K562 (cell line): Measurements from ENCODE around the gene PRM1. TPM values are rescaled to one million over a fixed set of nuclear protein-coding genes. Genes with fewer than 3 reads are reported as not detected.

Source experiments
- ATAC-seq: fragments of 200-7000 bp; cut with Tn5 transposase; 3 replicates; pipeline ENCODE4 v1.9.1; 2020; ENCODE audit warnings: moderate library complexity
- BruUV-seq: library from RNA; stranded (reverse); fragments of 400-500 nt; replicated peaks from 2 replicates; lab custom pipeline; 2021; lab: Mats Ljungman, UMichigan
- CTCF ChIA-PET: fragments of 300-600 bp; formaldehyde crosslinking; extraction: SDS; loops from one replicate; lab custom pipeline; 2021; ENCODE audit warnings: low intra/inter-chr PET ratio; lab: Yijun Ruan, JAX
- POLR2A ChIA-PET: fragments of 300-600, 350-650 bp; sonication (Branson Sonifier 250); formaldehyde crosslinking; extraction: SDS; loops from one replicate; lab custom pipeline; 2021; ENCODE audit warnings: antibody characterized with exemption, inconsistent platforms; lab: Yijun Ruan, JAX
- DNase-seq, 4 experiments: peaks; one replicate each; pipeline versions ENCODE4 v3.0.0 to v3.0.0-alpha.2; 2011 to 2018; ENCODE audit warnings: low spot score in 3 of 4, mixed read lengths in 3 of 4; ENCODE audit errors: extremely low read depth in 1 of 4
- FAIRE-seq: peaks from 2 replicates; lab custom pipeline; 2011; peaks lifted over from hg19 to GRCh38; lab: Jason Lieb, UNC
- H2AFZ ChIP-seq: 2 replicates; pipeline ENCODE4 v1.6.0; 2011; ENCODE audit warnings: low read depth, low read length, control low read depth, inconsistent platforms
- H3K27ac ChIP-seq: fragments of 200-600 bp; 3 replicates; pipeline ENCODE4 v1.8.0; 2011; ENCODE audit warnings: low read depth, mild to moderate bottlenecking, control low read depth, inconsistent platforms, low read length, moderate library complexity, mixed read lengths; ENCODE audit errors: extremely low read depth
- H3K27me3 ChIP-seq, 2 experiments: fragments of 300-600 bp in 1 of 2; 2 replicates in 1 of 2; 3 replicates in 1 of 2; pipeline versions ENCODE4 v1.6.0 to v1.8.0; 2011; ENCODE audit warnings: inconsistent platforms in 2 of 2, low read length in 2 of 2, mild to moderate bottlenecking in 1 of 2, mixed read lengths in 1 of 2, moderate library complexity in 1 of 2; ENCODE audit not compliant: control insufficient read depth in 2 of 2, insufficient read depth in 2 of 2
- H3K36me3 ChIP-seq: fragments of 300-600 bp; 3 replicates; pipeline ENCODE4 v1.8.0; 2011; ENCODE audit warnings: mild to moderate bottlenecking, low read length, inconsistent platforms; ENCODE audit not compliant: control insufficient read depth, insufficient read depth
- H3K4me1 ChIP-seq, 2 experiments: fragments of 200-600 bp in 1 of 2; replicated peaks in 1 of 2; 2 replicates in 1 of 2; 3 replicates in 1 of 2; pipeline versions ENCODE4 v1.5.1 to v1.8.0; 2011; ENCODE audit warnings: inconsistent platforms in 2 of 2, low read length in 2 of 2, mild to moderate bottlenecking in 1 of 2, mixed read lengths in 1 of 2, moderate library complexity in 1 of 2; ENCODE audit not compliant: control insufficient read depth in 2 of 2, insufficient read depth in 2 of 2
- H3K4me2 ChIP-seq: 2 replicates; pipeline ENCODE4 v1.6.1; 2011; ENCODE audit warnings: low read length, control low read depth, inconsistent platforms, mixed read lengths; ENCODE audit not compliant: insufficient read depth
- H3K4me3 ChIP-seq: fragments of 200-600 bp; sonication (generic), shearing (Covaris generic); 2 replicates; pipeline ENCODE4 v1.5.1; 2016; ENCODE audit warnings: control low read depth, inconsistent platforms
- H3K79me2 ChIP-seq: fragments of 200-600 bp; 3 replicates; pipeline ENCODE4 v1.8.0; 2011; ENCODE audit warnings: low read length, inconsistent platforms; ENCODE audit not compliant: control insufficient read depth, insufficient read depth
- H3K9ac ChIP-seq, 2 experiments: 2 replicates each; pipeline versions ENCODE4 v1.6.0 to v1.6.1; 2011; ENCODE audit warnings: low read depth in 2 of 2, low read length in 2 of 2, control low read depth in 1 of 2, inconsistent platforms in 1 of 2, mild to moderate bottlenecking in 1 of 2, mixed read lengths in 1 of 2; ENCODE audit not compliant: insufficient read depth in 1 of 2
- H3K9me1 ChIP-seq: one replicate; pipeline ENCODE4 v1.6.0; 2011; ENCODE audit warnings: inconsistent platforms, mild to moderate bottlenecking, low read length, moderate library complexity; ENCODE audit not compliant: control insufficient read depth, insufficient read depth
- H3K9me3 ChIP-seq: replicated peaks from 2 replicates; pipeline ENCODE4 v1.5.1; 2011; ENCODE audit warnings: low read depth, low read length, inconsistent platforms; ENCODE audit not compliant: control insufficient read depth, insufficient read depth
- H4K20me1 ChIP-seq: replicated peaks from 2 replicates; pipeline ENCODE4 v1.6.1; 2011; ENCODE audit warnings: low read length, inconsistent platforms, mixed read lengths; ENCODE audit not compliant: control insufficient read depth, insufficient read depth
- CREB3L1 ChIP-seq: fragments of 450-650 bp; IDR thresholded peaks from 2 replicates; pipeline ENCODE4 v1.6.1; 2014; ENCODE audit warnings: low read depth, mild to moderate bottlenecking, moderate library complexity, borderline replicate concordance
- MCM7 ChIP-seq, 2 experiments: fragments of 450-650 bp; IDR thresholded peaks; 2 replicates each; pipeline ENCODE4 v1.6.1; 2016 to 2018
- WGBS: fragments of 100-300 bp; shearing (Covaris generic); methylation state at CpG from one replicate; pipeline ENCODE4 v1.1.6; 2016; ENCODE audit warnings: low coverage, mixed read lengths; ENCODE audit not compliant: insufficient coverage; ENCODE audit errors: missing lambda C conversion rate; 5-methylcytosine and 5-hydroxymethylcytosine counted together
- in situ Hi-C: fragments of 300-500 bp; cut with MboI; formaldehyde crosslinking; loops from 4 replicates; pipeline ENCODE4 v1.15.0; 2018; ENCODE audit warnings: inconsistent platforms, mixed read lengths
- intact Hi-C: fragments of 100-400 bp; cut with micrococcal nuclease; formaldehyde crosslinking; loops from 2 replicates; pipeline ENCODE4 v1.14.2; 2022
- polyA plus RNA-seq, 8 experiments: library from polyadenylated mRNA; depleted of rRNA in 4 of 8; stranded (reverse) in 5 of 8; unstranded in 3 of 8; fragments of >200 nt; fragmentation: Nextera tagmentation in 2 of 8; fragmentation: Illumina TruSeq in 1 of 8; extraction: Ambion mirVana in 2 of 8; extraction: Trizol in 1 of 8; gene quantifications; 2 replicates each; pipeline versions ENCODE4 v1.2.1 to v1.2.3, GENCODE V29; 2011 to 2014; ENCODE audit warnings: inconsistent platforms in 1 of 8, missing spikeins in 1 of 8
- total RNA-seq, 7 experiments: library from RNA; depleted of rRNA in 6 of 7; stranded (reverse); fragments of >200 nt in 6 of 7; fragmentation: Illumina TruSeq in 2 of 7; extraction: Trizol in 2 of 7; gene quantifications; 2 replicates each; pipeline versions ENCODE4 v1.2.1 to v1.2.3, GENCODE V29; 2011 to 2021; ENCODE audit warnings: low replicate concordance in 1 of 7

Gene PRM1
- total and polyA plus RNA-seq, 9 of the 15 experiments (the other 6 are each of a cell fraction or from before 2014, with no cell fraction given): not detected

- no peak for DNase-seq
- H3K4me3 ChIP-seq: no peak overlapping the region
- no peaks in the 10 kb centered on the region for H3K9me1 ChIP-seq
- POLR2A ChIA-PET: interaction anchor here (0.6 to 1.2 kb wide), 2 partner anchors 168 to 213 kb away, joined by 3 to 4 read pairs; no protein-coding TSS in a partner anchor
- H3K27ac ChIP-seq: no peak overlapping the region
- ATAC-seq: no peak
- WGBS: 34% methylated on average over 21 of the region's 21 CpGs
- H3K9me3 ChIP-seq: no peaks in the 10 kb centered on the region
- H2AFZ ChIP-seq: no peak overlapping the region
- intact Hi-C loops: no loop called here
- no peaks in the 10 kb centered on the region for H4K20me1 ChIP-seq
- peaks cover 0 to 6% of the 10 kb centered on the region in 2 experiments; a peak in 2 of 5 replicates for H3K27me3 ChIP-seq
- H3K36me3 ChIP-seq: no peaks in the 10 kb centered on the region
- TF ChIP-seq CREB3L1: no peak
- TF ChIP-seq MCM7 (IDR thresholded peaks at IDR 0.05): no peak
- TF ChIP-seq, all 486 proteins: peak for 0
- no peak overlapping the region; a peak in 1 of 4 replicates for H3K9ac ChIP-seq
- FAIRE-seq: no peak
- CTCF ChIA-PET: interaction anchor here (0.8 kb wide), 1 partner anchor 760 kb away, joined by 3 read pairs; no protein-coding TSS in a partner anchor
- H3K4me1 ChIP-seq: peaks cover 7 to 23% of the 10 kb centered on the region in 2 experiments; a peak in 3 of 5 replicates
- H3K79me2 ChIP-seq: no peaks in the 10 kb centered on the region
- in situ Hi-C loops: no loop called here
- no peak overlapping the region for H3K4me2 ChIP-seq
- BruUV-seq: no TSS peak
Observed at GRCh38 chr16:11307639-11308492, 26.7 kb upstream of the PRM1 start.
